ENCODE results near the gene TBX6. TPM values are rescaled to one million over a fixed set of nuclear protein-coding genes. Genes with fewer than 3 reads are reported as not detected.

The TBX6 gene
- total and polyA plus RNA-seq, 10 of the 15 experiments (the other 5 are each of a cell fraction or from before 2014, with no cell fraction given), result 0.08 to 0.90 (median 0.31) TPM; not detected in 2

DNA sequence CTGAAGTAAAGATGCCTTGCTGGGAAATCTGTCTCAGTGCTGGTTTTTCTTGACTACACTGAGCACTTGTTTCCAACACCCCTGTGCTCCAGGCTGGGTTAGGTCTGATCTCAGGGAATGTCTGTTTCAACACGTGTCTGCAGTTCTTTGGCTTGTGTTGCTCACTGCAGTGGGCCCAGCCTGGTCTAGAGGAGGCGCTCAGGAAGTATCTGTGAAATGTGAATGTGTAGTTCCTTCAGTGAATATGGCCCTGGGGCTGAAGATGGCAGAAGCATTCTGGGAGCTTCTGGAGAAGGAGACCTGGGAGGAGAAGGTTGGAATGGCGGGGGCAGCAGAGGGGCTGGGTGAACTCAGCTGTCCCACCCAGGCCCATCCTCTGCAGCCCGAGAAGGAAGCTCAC is 12.4 kb upstream of the TBX6 start (continued):
- TF ChIP-seq SRF (IDR thresholded peaks at IDR 0.05; ENCODE audit: low read depth in 2 of 2, low read length in 2 of 2) (no peak), SIX5 (IDR thresholded peaks at IDR 0.05; ENCODE audit: low read depth, low read length, severe bottlenecking) (no peak), MEF2A (IDR thresholded peaks at IDR 0.05; ENCODE audit: insufficient read depth, low read depth, low read length) (no peak), GATAD2B (conservative IDR thresholded peaks at IDR 0.05; ENCODE audit: low read depth) (no peak), CHD1 (IDR thresholded peaks at IDR 0.05; ENCODE audit: low read depth, low read length) (no peak), YBX1 (IDR thresholded peaks at IDR 0.05) (no peak), STAT1 (conservative IDR thresholded peaks at IDR 0.05) (no peak), HCFC1 (IDR thresholded peaks at IDR 0.05; ENCODE audit: low read length) (no peak), RAD51 (IDR thresholded peaks at IDR 0.05) (no peak), BACH1 (IDR thresholded peaks at IDR 0.05; ENCODE audit: borderline replicate concordance) (no peak)
- TF ChIP-seq, protein P1, sequence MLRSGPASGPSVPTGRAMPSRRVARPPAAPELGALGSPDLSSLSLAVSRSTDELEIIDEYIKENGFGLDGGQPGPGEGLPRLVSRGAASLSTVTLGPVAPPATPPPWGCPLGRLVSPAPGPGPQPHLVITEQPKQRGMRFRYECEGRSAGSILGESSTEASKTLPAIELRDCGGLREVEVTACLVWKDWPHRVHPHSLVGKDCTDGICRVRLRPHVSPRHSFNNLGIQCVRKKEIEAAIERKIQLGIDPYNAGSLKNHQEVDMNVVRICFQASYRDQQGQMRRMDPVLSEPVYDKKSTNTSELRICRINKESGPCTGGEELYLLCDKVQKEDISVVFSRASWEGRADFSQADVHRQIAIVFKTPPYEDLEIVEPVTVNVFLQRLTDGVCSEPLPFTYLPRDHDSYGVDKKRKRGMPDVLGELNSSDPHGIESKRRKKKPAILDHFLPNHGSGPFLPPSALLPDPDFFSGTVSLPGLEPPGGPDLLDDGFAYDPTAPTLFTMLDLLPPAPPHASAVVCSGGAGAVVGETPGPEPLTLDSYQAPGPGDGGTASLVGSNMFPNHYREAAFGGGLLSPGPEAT (IDR thresholded peaks at IDR 0.05; ENCODE audit: low read depth), result no peak

DNA sequence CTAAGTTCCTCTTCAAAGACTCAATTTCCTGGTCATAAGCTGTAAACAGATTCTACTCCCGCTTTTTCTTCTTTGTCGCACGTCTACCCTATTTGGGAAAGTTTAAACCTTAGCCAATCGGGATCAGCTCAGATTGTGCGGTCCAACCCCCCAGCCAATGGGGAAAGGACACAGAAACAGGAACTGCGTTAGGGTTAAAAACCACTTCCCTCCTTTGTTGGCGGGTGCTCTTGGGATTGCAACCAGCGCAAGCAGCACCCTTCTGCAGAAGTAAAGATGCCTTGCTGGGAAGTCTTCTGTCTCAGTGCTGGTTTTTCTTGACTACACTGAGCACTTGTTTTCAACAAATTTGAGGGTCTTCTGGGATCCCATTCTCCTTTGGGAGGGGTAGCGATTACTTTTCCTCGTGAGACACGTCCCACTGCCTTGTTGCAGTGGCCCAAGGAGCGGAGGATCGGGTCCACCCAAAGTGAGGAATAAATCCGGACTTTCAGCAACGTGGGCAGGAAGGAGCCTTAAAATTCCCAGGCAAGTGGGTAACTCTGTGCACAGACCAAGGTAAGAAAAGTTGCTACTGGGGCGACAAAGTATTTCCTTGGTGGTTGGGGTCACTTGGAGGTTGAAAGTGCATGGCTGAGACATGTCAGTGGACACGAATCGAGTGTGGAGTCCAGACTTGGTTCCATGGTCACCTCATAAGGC is 5.3 kb upstream of the TBX6 start:
- no peaks in the 10 kb centered on the region for H4K20me1 ChIP-seq (ENCODE audit: control insufficient read depth, insufficient read depth)
- BruUV-seq (replicated peaks), result no TSS peak
- POLR2A ChIA-PET, result no interaction called here
- peaks cover 22% of the 10 kb centered on the region for H3K4me1 ChIP-seq (ENCODE audit: control insufficient read depth, insufficient read depth, low read length)
- H3K9me3 ChIP-seq (replicated peaks; ENCODE audit: control insufficient read depth, insufficient read depth, low read length), result peaks cover 15% of the 10 kb centered on the region
- ATAC-seq (no peak), DNase-seq (ENCODE audit: low read depth, low spot score) (no peak), FAIRE-seq (no peak)
- peaks cover 2% of the 10 kb centered on the region; the same call in 1 of the 2 replicates for H3K79me2 ChIP-seq (ENCODE audit: control insufficient read depth, insufficient read depth, low read length)
- intact Hi-C loops (cut with micrococcal nuclease; ENCODE audit: unreplicated experiment), result loop anchor here (10.0 kb wide), 1 partner anchor 258 kb away; the partner anchor contains the start of gene CD2BP2
- RAD21 ChIA-PET (ENCODE audit: unreplicated experiment), result no interaction called here
- in situ Hi-C loops (cut with MboI), result loop anchor here (25.0 kb wide), 1 partner anchor 1790 kb away; no protein-coding TSS in a partner anchor
- H3K9ac ChIP-seq (ENCODE audit: control insufficient read depth, insufficient read depth, low read length), result no peak overlapping the region
- H3K27ac ChIP-seq (ENCODE audit: control insufficient read depth, insufficient read depth), result peak overlapping the region; percentile 77; the same call in 1 of the 2 replicates
- peak overlapping the region; percentile 76; the same call in 1 of the 2 replicates for H2AFZ ChIP-seq (ENCODE audit: control insufficient read depth, low read depth, low read length)
- WGBS (ENCODE audit: insufficient coverage, insufficient replicate concordance, low lambda C conversion rate, missing lambda C conversion rate), result 85% methylated on average over 18 of the region's 18 CpGs
- SMC1A ChIA-PET (ENCODE audit: uncharacterized antibody, unreplicated experiment), result interaction anchor here (0.5 kb wide), 1 partner anchor 246 kb away, joined by 3 read pairs; no protein-coding TSS in a partner anchor
- no peaks in the 10 kb centered on the region; a peak in 1 of 4 replicates for H3K36me3 ChIP-seq (ENCODE audit: control insufficient read depth in 2 of 2, insufficient read depth in 2 of 2, low read length in 1 of 2)
- CTCF ChIA-PET, result interaction anchor here (0.7 to 1.2 kb wide), 3 partner anchors 15 to 41 kb away, joined by 3 read pairs; no protein-coding TSS in a partner anchor
- peak overlapping the region; percentile 8 for H3K4me3 ChIP-seq
- no peaks in the 10 kb centered on the region for H3K27me3 ChIP-seq (replicated peaks in 1 of 2; ENCODE audit: control insufficient read depth in 2 of 2, insufficient read depth in 2 of 2, low read length in 1 of 2)
- peak overlapping the region; percentile 57 for H3K4me2 ChIP-seq (ENCODE audit: control insufficient read depth, insufficient read depth)
- TF ChIP-seq CHD2 (IDR thresholded peaks at IDR 0.05; ENCODE audit: borderline replicate concordance, low read depth, low read length) (no peak), SPI1 (IDR thresholded peaks at IDR 0.05; ENCODE audit: borderline replicate concordance, insufficient read depth, low read depth, low read length) (peak; percentile 79; the same call in 1 of the 2 replicates), KLF5 (IDR thresholded peaks at IDR 0.05; ENCODE audit: partially characterized antibody) (peak; percentile 95), SRF (IDR thresholded peaks at IDR 0.05; ENCODE audit: low read depth in 2 of 2, low read length in 2 of 2) (no peak), CBX5 (IDR thresholded peaks at IDR 0.05; ENCODE audit: low read depth) (peak; percentile 99), BACH1 (IDR thresholded peaks at IDR 0.05; ENCODE audit: borderline replicate concordance) (0 out of 2 replicates have a peak, but pooled peaks have one; percentile 13), SMAD5 (IDR thresholded peaks at IDR 0.05; ENCODE audit: low read depth) (no peak)
- TF ChIP-seq, protein P2, sequence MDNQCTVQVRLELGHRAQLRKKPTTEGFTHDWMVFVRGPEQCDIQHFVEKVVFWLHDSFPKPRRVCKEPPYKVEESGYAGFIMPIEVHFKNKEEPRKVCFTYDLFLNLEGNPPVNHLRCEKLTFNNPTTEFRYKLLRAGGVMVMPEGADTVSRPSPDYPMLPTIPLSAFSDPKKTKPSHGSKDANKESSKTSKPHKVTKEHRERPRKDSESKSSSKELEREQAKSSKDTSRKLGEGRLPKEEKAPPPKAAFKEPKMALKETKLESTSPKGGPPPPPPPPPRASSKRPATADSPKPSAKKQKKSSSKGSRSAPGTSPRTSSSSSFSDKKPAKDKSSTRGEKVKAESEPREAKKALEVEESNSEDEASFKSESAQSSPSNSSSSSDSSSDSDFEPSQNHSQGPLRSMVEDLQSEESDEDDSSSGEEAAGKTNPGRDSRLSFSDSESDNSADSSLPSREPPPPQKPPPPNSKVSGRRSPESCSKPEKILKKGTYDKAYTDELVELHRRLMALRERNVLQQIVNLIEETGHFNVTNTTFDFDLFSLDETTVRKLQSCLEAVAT (IDR thresholded peaks at IDR 0.05), result peak; percentile 95
- TF ChIP-seq, protein P3, sequence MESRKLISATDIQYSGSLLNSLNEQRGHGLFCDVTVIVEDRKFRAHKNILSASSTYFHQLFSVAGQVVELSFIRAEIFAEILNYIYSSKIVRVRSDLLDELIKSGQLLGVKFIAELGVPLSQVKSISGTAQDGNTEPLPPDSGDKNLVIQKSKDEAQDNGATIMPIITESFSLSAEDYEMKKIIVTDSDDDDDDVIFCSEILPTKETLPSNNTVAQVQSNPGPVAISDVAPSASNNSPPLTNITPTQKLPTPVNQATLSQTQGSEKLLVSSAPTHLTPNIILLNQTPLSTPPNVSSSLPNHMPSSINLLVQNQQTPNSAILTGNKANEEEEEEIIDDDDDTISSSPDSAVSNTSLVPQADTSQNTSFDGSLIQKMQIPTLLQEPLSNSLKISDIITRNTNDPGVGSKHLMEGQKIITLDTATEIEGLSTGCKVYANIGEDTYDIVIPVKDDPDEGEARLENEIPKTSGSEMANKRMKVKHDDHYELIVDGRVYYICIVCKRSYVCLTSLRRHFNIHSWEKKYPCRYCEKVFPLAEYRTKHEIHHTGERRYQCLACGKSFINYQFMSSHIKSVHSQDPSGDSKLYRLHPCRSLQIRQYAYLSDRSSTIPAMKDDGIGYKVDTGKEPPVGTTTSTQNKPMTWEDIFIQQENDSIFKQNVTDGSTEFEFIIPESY (IDR thresholded peaks at IDR 0.05), result peak; percentile 98

Measured in GM12878 (cell line).